Breast epithelium (tissue), 3 donors: ENCODE measurements around the gene GPR17.

Source experiments
- CTCF ChIP-seq, 3 donors: fragments of 450-650 bp; IDR thresholded peaks; one replicate each; pipeline ENCODE4 v1.5.1; 2016 to 2017; ENCODE audit warnings: antibody characterized with exemption in 3 of 3, mild to moderate bottlenecking in 3 of 3, moderate library complexity in 3 of 3
- POLR2AphosphoS5 ChIP-seq, 3 donors: sonication (generic); formaldehyde crosslinking; IDR thresholded peaks; one replicate each; pipeline ENCODE4 v1.6.1; 2017; ENCODE audit warnings: antibody characterized with exemption in 3 of 3

- TF ChIP-seq POLR2AphosphoS5 (IDR thresholded peaks at IDR 0.05) (no peak), CTCF (IDR thresholded peaks at IDR 0.05) (no peak)
These were observed 47.2 kb upstream of the GPR17 start for GRCh38 chr2:127598711-127599110.
